ENCODE measurements around the gene ZMAT2.
"Not testable (repeated sequence)": the region's sequence is repeated elsewhere in the genome, so short reads cannot be mapped to it uniquely, and the experiment has no call there.

The ZMAT2 gene

GRCh38 chr5:140710899-140711552 is 10.8 kb downstream of the ZMAT2 start:
- peak; percentile 13 to 22 for DNase-seq

GRCh38 chr5:140711794-140712193 is 11.5 kb downstream of the ZMAT2 start:
- no peak for DNase-seq

- DNase-seq = no peak
These were observed 13.4 kb downstream of the ZMAT2 start for GRCh38 chr5:140713562-140714094.

- not testable (repeated sequence) for DNase-seq
These were observed 16.0 kb downstream of the ZMAT2 start for GRCh38 chr5:140716238-140716637.

GRCh38 chr5:140718266-140718592 is 18.0 kb downstream of the ZMAT2 start:
- DNase-seq = no peak

- not testable (repeated sequence) for DNase-seq
These were observed 20.5 kb downstream of the ZMAT2 start for GRCh38 chr5:140720738-140721137.

GRCh38 chr5:140721395-140721794 is 21.1 kb downstream of the ZMAT2 start:
- DNase-seq = not testable (repeated sequence)

GRCh38 chr5:140725799-140726471 is 25.7 kb downstream of the ZMAT2 start:
- DNase-seq = peak; percentile 44 to 68

- DNase-seq = no peak
These were observed 32.9 kb downstream of the ZMAT2 start for GRCh38 chr5:140733098-140733497.

GRCh38 chr5:140734354-140734753 is 34.1 kb downstream of the ZMAT2 start:
- no peak for DNase-seq

- DNase-seq = no peak
These were observed 37.2 kb downstream of the ZMAT2 start for GRCh38 chr5:140737486-140737885.

GRCh38 chr5:140741967-140742366 is 41.7 kb downstream of the ZMAT2 start:
- DNase-seq = no peak

- DNase-seq = no peak
These were observed 53.3 kb downstream of the ZMAT2 start for GRCh38 chr5:140753561-140753960.

All from NCI-H1930 (cell line).